HG02763 (cell line): Measurements from ENCODE around the gene RHOT2.
A peak's percentile ranks its signal among the peaks of the same experiment; 100 is the strongest.
"Not testable (repeated sequence)": the region's sequence is repeated elsewhere in the genome, so short reads cannot be mapped to it uniquely, and the experiment has no call there.

Experiments
- ATAC-seq: cut with Tn5 transposase; IDR thresholded peaks from one replicate; pipeline ENCODE4 v1.9.1; 2021; ENCODE audit warnings: mild to moderate bottlenecking, moderate library complexity; ENCODE audit not compliant: unreplicated experiment

The RHOT2 gene

DNA sequence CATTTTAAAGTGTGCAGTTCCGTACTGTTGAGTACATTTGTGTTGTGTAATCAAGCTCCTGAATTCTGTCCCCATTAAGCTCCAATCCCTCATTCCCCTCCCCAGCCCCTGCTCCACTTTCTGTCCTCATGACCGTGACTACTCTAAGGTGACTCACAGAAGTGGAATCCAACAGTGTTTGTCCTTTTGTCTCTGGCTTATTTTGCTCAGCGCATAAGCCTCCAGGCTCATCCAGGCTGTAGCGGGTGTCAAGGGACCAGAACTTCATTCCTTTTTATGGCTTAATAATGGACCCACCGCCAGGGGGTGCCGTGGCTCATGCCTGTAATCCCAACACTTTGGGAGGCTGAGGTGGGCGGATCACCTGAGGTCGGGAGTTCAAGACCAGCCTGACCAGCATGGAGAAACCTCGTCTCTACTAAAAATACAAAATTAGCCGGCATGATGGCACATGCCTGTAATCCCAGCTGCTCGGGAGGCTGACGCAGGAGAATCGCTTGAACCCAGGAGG is 44.9 kb downstream of the RHOT2 start:
- ATAC-seq: not testable (repeated sequence)

DNA sequence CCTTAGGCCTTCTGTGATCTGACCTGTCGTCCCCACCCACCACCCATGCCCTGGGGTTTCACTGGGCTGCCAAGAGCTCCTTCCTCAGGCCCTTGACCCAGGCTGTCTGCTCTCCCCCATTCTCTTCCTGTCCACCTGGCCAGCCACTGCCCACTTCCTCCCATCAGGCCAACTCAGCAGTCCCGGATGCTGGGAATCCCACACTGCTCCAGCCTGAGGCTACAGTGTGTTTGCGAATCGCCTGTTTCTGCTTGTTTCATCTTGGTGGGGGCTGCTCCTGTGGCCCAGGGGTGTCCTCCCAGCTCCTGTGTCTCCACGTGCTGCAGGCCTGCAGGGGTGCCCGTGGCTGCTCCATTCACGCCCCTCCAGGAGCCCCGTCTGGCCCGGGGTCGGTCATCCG is 46.1 kb downstream of the RHOT2 start:
- ATAC-seq: no peak

DNA sequence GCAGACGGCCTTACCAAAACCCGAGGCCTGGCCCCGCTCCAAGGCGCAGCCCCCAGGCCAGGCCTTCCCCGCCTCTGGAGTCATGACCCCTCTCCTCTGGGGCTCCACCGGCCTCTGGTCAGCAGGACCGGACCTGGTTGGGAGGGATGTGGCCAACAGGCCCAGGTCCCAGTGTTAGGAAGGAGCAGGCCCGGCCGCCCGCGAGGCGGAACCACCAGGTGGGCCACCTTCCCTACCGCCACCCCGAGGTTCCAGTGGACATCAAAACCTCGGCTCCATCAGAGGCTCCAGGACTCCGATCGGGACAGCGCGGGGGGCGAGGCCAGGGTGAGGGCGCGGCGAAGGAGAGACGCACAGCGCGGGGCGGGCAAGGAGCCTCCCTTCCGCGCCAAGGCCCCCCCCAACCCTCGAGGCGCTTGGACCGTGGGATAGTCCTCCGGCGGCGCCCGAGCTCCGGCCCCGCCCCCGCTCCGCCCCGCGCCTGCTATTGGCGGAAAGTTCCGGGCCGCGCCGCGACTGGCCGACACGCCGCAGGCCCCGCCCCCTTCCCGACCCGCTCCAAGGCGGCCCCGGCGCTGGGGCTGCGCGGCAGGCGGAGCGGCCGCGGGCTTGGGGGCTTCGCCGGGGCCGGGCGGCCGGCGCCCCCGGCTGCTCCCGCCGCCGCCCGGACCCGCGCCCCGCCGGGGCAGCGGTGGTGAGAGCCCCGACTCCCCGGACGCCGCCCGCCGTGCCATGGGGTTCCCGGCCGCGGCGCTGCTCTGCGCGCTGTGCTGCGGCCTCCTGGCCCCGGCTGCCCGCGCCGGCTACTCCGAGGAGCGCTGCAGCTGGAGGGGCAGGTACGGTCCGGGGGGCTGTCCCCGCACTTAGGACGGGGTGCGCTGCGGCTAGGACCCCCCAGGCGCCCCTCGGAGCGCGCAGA is 46.9 kb downstream of the RHOT2 start, which contains the start of gene METRN:
TSS of gene METRN (plus strand) at position 561 of the 919 bp plus-strand sequence. CDS start at position 733, 172 bp downstream.
- peak; percentile 68 for ATAC-seq

DNA sequence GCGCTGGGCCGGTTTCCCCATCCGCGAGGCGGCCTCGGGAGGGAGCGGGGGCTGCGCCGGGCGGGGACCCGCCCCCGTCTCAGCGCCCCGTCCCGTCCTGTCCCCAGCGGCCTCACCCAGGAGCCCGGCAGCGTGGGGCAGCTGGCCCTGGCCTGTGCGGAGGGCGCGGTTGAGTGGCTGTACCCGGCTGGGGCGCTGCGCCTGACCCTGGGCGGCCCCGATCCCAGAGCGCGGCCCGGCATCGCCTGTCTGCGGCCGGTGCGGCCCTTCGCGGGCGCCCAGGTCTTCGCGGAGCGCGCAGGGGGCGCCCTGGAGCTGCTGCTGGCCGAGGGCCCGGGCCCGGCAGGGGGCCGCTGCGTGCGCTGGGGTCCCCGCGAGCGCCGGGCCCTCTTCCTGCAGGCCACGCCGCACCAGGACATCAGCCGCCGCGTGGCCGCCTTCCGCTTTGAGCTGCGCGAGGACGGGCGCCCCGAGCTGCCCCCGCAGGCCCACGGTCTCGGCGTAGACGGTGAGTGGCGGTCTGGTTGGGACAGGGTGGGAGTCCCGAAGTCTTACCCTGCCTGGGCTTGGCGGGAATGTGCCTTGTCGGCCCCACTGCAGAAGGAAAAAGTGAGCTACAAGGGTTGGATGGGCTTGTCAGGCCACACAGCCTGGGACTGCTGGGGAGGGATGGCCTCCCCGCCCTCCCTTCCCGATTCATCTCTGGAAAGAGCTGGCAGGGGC is 47.7 kb downstream of the RHOT2 start:
- peak; percentile 11 for ATAC-seq

DNA sequence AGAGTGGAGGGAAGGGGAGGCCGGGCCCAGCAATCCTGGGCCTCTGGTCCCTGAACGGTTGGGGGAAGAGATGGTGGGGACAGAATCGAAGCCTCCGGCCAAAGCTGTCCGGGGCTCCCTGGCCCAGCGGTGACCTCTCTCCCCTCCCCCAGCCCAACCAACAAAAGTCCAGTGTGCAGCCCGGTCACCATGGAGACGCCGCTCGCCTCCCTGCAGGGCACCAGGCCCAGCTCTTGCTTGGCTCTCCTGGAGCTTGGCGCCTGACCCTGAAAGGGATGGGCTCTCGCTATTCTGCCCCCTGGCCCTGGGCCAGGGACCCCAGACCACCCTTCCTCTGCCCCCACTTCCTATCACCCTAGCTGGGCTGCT is 48.3 kb downstream of the RHOT2 start:
- ATAC-seq: no peak

DNA sequence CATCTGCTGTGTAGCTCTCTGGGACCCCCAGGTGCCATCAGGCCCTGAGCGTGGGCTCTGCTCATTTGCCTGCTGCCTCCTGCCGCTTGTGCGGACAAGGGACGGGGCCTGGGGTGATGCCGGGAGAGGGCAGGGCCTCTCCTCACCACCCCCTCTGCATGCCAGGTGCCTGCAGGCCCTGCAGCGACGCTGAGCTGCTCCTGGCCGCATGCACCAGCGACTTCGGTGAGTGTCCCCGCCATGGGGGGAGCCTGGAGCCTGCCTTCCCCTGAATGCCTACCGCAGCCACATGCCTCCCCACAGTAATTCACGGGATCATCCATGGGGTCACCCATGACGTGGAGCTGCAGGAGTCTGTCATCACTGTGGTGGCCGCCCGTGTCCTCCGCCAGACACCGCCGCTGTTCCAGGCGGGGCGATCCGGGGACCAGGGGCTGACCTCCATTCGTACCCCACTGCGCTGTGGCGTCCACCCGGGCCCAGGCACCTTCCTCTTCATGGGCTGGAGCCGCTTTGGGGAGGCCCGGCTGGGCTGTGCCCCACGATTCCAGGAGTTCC is 48.9 kb downstream of the RHOT2 start:
- ATAC-seq: no peak

DNA sequence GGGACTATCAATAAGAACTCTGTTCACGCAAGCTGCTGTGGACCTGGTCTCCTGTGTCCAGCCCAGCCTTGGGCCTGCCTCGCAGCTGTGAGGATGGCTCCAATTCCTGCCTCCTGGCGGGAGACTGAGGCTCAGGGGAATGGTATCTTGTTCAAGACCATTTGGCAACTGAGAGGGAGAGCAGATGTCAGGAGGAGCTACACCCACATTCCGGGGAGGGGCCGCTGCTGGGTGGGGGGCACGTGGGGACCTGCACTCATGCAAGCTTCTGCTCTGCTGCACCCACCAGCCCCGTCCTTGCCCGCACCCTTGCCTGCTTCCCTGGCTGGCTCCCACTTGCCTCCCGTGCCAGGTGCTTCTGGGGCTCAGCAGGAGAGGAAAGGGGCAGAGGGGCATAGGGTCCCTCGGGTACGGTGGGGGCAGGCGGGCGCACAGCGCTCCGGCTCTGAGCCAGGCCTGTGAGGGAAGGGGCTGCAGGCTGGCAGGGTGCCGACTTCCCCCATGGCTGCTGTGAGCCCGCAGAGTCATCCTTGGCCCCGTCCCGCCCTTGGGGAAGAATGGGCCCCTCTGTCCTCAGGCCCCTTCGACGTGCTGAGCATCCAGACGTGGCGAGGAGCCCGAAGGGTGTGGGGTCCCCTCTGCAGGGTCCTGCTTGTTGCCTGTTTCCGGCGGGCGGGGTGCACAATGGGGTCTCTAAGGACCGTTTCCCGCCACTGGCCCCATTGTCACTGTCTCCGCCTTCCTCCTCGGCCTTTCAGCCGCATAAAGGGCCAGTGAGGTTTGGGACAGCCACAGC is 49.7 kb downstream of the RHOT2 start:
- ATAC-seq: no peak

DNA sequence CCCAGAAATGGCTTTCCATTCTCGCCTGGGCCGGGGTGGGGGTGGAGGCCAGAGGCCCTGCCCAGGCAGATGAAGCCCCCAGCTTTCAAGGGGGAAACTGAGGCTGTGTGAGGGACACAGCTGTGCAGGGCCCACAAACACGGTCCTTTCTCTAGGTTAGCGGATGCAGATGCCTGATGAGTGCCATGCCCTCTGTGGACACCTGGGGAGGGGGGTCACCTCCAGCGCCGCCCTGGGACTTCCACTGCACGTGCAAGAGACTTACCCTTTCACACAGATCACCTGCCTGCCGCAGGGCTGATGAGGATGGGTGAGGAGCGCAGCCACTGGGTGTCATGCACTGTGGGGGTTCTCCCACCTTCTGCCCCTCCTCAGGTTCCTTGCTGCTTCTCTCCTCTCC is 50.5 kb downstream of the RHOT2 start:
- ATAC-seq: no peak

DNA sequence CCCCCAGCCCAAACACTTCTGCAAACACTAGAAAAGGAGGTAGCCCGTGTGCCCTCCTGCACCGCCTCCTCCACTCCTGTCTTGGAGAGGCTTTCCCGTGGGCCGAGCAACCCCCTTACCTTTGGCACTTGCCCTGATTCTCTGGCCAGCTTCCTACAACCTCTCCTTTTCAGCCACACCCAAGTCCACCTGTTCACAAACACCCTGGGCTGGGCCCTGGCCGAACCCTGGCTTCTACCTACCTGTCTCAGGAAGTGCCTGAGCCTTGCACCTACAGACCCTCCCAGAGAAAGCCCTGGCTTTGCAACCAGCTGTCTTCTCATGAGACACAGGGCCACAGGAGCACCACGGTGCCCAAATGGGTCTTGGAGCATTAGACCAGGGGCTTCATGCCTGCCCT is 51.0 kb downstream of the RHOT2 start:
- no peak for ATAC-seq

DNA sequence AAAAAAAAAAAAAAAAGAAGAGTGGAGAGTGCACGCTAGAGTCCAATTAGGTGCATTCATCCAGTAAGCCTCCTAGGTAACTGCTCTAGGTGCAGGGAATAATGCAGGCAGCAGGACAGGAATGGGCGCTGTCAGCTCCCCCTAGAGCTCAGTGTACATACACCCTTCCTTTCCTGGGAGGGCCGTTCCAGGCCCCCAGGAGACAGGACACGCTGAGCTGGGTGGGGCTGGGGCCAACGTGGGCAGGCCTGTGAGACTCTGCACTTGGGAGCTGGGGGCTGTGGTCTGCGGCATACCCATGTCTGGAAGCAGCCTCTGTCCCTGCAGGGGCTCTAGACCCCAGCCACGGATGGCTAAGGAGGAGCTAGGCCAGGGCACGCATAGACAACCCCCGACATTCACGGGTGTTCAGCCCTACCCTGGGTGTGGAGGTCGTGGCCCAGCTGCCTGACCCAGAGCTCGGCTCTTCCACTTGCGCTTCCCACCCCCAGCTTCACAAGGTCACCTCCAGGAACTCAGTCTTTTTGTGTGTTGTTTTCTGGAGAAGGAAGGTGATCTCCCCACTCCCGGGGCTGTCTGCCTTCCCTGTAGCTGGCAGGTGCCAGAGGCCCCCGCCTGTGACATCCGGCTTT is 52.0 kb downstream of the RHOT2 start:
- ATAC-seq: no peak

DNA sequence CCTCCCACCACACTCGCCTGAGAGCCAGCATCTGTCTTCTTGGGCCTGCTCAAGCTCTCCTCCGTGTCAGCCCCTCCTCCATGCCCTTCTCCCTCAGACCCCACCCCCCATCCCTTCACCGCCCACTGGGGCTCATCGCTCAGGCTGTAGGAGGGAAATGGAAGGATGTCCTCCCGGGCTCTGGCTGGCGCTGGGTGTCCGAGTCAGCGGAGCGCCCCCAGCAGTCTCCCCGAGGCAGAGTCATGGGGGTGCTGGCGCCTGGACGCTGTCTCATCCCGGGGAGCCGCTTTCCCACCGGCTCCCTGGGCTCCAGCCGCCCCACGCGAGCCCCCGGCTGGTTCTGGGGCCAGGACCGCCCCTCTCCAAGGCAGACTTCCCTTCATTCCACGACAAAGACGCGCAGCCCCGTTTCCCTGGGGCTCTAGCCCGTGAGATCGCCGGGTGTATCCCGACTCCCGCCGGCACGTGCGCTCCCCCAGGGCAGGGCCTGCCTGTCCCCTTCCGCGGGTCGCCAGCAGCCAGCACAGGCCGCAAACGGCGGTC is 52.6 kb downstream of the RHOT2 start:
- peak; percentile 17 for ATAC-seq

DNA sequence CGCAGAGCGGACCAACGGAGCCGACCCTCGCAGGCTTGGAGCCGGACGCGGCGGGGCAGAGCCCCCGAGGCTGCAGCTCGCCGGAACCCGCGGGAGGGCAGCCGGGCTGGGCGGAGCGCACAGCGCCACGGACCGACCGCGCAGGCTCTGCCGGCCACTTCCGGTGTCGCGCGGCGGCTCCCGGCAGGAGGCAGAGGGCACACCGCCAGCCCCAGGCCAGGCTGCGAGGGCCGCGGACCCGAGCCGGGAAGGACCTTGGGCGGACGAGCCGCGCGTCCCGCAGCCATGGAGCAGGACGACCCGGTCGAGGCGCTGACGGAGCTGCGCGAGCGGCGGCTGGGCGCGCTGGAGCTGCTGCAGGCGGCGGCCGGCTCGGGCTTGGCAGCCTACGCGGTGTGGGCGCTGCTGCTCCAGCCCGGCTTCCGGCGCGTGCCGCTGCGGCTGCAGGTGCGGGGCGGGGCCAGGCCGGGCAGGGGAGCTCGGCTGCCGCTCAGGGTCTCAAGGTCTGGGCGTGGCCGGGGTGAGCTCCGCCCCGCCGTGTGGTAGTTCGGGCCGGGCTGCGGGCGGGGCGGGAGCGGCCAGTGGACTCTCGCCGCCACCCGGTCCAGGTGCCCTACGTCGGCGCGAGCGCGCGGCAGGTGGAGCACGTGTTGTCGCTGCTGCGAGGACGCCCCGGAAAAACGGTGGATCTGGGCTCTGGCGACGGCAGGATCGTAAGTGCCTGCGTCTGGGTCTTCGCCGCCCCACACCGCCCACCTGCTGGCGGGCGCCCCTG is 53.2 kb downstream of the RHOT2 start, which contains the start of gene ANTKMT:
TSS of gene ANTKMT (plus strand) at position 157 of the 775 bp plus-strand sequence. CDS start at position 286, 129 bp downstream.
- peak; percentile 63 for ATAC-seq

DNA sequence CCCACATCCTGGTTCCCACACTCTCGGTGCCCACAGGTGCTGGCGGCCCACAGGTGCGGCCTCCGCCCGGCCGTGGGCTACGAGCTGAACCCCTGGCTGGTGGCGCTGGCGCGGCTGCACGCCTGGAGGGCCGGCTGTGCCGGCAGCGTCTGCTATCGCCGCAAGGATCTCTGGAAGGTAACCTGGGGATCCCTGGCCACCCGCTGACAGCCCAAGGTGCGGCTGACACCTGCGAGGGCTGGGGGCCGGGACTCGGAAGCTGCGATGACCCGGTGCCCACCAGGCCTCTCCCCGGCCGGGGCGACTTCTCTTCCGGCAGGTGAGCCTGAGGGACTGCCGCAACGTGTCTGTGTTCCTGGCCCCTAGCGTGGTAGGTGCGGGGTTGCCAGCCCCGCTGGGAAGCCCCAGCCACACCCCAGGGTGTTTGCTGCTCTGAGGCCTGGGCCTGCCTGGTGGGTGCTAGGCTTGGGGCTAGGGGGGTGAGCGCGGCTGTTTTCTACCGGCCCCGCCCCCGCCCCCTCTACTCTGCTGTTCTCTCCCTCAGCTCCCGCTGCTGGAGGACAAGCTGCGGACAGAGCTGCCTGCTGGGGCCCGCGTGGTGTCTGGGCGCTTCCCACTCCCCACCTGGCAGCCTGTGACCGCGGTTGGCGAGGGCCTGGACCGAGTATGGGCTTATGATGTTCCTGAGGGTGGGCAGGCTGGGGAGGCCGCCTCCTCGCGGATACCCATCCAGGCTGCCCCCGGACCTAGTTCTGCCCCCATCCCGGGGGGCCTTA is 54.0 kb downstream of the RHOT2 start:
- ATAC-seq: no peak

DNA sequence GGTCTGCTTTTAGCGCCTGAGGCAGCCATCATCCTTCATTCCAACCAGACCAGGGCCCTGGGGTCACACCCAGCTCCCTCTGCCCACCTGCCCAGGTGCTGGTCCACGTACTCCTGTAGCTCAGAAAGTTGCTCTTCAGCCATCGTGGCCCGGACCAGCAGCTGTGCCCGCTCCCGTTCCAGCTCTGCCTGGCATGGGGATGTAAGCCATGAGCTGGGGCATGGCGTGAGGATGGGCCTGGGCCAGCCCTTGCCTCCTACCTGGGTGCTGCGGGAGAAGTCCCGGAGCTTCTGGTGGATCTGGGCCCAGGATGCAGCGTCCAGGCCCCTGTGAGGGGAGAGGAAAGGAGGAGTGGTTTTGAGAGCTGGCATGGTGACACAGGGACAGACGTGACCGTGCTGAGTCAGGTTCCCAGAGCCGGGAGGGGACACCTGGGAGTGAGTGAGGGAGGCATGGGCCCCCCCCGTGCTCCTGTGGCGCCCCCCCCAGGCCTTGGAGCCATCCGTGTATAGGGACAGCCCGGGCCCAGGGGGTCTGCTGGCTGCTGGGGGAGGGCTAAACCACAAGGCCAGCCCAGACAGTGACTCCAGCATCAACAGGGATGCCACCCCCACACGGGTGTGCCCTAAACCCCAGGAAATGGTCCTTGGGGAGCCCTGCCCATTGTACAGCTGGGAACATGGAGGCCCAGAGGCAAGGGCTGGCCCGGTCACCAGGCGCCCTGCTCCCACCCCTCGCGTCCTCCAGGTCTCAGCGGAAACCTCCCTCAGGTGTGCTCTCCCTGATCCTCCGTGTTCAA is 55.1 kb downstream of the RHOT2 start:
- ATAC-seq: no peak

DNA sequence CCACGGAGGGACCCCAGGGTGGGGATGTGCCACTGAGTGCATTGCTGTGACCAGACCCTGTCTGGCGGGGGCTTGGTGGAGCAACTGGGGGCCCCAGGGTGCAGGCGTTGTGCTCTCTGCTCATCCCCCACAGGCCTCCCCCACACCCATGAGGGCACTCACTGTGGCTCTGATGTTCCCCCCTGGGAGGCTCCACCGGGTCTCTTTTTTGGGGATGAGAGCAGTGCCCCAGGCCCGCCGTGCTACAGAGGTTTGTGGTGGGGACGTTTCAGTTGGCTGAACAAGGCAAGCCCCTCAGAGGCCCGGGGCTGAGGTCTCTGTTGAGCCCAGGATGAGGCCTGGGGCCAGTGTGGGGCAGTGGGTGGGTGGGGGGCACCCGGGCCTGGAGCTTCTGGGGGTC is 55.8 kb downstream of the RHOT2 start:
- ATAC-seq: no peak
